ENCODE results near the gene EBF4. TPM values are rescaled to one million over a fixed set of nuclear protein-coding genes. Genes with fewer than 3 reads are reported as not detected.

Gene EBF4
- total RNA-seq, 4 donors from 2014 or later, result 1.1 to 6.0 (median 1.8) TPM

DNA sequence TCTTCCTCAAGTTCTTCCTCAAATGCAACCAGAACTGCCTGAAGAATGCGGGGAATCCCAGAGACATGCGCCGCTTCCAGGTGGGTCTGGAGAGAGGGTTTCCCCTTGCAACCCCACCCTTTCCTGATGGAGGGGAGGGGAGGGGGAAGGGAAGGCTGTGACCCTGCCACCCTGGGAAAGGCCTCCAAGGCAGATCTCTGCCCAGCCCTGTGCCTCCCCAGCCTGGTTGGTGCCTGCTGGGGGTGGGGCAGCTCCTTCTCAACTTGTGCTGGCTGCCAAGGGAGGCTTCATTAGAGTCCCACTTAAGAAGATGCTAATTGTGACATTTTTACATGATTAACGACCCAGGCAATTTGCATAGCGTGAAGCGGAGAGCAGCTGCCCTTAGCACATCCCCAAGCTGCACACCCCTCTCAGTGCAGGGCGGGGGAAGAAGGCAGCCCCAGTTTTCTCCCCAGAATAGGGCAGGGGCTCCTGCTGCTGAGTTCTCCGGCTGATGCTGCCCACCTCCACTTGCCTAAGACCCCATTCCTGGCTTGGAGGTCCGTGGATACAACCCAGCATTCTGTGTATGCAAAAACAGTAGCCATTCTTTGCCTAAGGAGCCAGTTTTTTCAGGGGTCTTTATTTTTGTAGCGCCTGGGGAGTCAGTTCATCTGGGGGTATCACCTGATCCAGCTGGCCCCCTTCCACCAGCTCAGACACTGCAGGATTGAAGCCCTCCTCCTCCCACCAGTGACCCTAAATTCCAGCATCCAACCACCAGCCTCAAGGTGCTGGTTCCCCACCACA lies 56.2 kb downstream of the EBF4 start:
- TF ChIP-seq, protein P1, sequence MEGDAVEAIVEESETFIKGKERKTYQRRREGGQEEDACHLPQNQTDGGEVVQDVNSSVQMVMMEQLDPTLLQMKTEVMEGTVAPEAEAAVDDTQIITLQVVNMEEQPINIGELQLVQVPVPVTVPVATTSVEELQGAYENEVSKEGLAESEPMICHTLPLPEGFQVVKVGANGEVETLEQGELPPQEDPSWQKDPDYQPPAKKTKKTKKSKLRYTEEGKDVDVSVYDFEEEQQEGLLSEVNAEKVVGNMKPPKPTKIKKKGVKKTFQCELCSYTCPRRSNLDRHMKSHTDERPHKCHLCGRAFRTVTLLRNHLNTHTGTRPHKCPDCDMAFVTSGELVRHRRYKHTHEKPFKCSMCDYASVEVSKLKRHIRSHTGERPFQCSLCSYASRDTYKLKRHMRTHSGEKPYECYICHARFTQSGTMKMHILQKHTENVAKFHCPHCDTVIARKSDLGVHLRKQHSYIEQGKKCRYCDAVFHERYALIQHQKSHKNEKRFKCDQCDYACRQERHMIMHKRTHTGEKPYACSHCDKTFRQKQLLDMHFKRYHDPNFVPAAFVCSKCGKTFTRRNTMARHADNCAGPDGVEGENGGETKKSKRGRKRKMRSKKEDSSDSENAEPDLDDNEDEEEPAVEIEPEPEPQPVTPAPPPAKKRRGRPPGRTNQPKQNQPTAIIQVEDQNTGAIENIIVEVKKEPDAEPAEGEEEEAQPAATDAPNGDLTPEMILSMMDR (IDR thresholded peaks at IDR 0.05; ENCODE audit: low read depth), result no peak

DNA sequence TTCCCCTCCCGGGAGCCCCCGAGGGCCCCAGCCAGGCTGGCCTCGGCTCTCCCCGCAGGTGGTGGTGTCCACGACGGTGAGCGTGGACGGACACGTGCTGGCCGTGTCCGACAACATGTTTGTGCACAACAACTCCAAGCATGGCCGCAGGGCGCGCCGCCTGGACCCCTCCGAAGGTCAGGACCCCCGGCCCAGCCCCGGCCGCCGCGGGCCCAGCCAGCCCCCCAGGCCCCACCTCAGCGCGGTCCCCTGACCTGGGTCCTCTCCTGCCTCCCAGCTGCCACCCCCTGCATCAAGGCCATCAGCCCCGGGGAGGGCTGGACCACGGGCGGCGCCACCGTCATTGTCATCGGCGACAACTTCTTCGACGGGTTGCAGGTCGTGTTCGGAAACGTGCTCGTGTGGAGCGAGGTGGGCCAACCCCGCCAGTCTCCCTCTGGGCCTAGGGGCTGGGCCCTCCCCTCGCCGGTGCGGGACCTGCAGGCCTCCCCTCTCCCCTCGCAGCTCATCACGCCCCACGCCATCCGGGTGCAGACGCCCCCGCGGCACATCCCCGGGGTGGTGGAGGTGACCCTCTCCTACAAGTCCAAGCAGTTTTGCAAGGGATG lies 56.9 kb downstream of the EBF4 start:
- TF ChIP-seq, protein P1 (IDR thresholded peaks at IDR 0.05; ENCODE audit: low read depth), result no peak

DNA sequence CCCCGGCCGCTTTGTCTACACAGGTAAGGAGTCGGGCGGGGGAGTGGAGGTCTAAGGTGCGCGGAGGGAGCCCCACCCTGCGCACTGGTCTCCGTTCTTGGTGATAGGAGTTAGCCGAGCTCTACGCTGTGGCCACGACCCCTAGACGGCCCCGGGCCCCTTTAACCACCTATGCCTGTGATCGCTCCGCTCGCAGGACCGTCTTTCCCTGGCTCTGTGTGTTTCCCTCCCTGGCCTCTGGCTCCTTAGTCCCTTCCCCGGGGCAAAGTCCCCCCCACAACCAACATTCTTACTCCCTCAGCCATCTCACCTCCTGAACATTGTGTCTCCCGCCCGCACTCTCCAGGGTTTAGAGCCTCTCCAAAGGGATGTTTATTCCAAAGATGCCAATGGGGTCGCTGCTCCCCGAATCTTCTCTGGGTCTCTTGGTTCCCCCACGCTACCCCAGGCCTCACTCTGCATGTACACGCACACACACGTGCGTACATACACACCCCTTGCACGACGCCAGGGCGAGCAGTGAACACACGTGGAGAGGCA lies 57.4 kb downstream of the EBF4 start:
- TF ChIP-seq, protein P1 (IDR thresholded peaks at IDR 0.05; ENCODE audit: low read depth), result no peak

DNA sequence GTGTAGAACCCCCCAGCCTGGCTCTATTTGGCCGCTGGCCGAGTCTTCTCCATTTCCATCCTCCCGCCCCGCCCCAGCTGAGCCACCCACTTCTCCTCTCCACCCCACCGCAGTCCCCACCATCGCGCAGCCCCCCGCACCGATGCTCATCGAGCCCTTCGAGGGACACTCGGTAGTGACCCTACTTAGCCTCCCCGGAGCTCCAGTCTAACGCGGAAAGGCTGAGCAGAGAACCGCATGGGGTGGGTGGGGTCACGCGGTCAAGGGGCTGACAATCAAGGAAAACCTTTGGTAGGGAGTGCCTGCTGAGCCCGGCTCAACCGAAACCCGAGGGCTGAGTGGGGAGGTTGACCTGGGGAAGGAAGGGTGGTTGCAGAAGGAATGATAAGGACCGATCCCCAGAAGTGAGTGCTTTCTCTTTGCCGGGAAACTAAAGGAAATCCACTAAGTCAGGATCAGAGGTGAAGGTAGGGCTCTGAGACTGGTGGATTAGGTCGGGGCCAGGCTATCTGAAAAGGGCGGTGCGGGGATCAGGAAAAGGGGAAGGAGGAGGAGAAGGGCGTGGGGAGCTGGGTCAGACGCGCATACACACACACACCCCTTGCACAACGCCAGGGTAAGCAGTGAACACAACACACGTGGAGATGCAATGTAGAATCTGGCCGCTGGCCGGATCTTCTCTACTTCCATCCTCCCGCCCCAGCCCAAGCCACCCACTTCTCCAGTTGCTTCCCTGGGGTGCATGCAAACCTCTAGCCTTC lies 58.1 kb downstream of the EBF4 start:
- TF ChIP-seq, protein P1 (IDR thresholded peaks at IDR 0.05; ENCODE audit: low read depth), result no peak

DNA sequence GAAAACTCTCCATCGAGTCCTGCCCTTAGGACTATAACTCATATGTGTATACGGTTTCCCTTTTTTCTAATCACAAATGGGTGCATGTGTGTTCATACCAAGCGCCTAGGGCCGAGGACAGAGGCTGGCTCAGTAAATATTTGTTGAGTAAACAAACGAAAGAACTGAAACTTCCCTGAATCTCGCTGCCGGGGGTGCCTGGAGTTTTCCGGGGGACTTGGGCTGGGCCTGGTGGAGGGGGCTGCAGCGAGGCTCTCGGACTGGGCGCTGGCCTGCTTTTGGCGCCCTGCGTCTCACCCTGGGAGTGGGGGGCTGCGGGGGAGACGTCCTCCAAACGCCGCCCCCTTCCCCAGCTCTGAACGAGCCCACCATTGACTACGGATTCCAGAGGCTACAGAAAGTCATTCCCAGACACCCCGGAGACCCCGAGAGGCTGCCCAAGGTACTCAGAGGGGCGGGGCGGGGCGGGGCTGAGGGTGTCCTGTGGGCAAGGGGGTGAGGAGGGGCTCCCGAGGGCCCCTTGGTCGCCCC lies 58.8 kb downstream of the EBF4 start:
- TF ChIP-seq, protein P1 (IDR thresholded peaks at IDR 0.05; ENCODE audit: low read depth), result no peak

DNA sequence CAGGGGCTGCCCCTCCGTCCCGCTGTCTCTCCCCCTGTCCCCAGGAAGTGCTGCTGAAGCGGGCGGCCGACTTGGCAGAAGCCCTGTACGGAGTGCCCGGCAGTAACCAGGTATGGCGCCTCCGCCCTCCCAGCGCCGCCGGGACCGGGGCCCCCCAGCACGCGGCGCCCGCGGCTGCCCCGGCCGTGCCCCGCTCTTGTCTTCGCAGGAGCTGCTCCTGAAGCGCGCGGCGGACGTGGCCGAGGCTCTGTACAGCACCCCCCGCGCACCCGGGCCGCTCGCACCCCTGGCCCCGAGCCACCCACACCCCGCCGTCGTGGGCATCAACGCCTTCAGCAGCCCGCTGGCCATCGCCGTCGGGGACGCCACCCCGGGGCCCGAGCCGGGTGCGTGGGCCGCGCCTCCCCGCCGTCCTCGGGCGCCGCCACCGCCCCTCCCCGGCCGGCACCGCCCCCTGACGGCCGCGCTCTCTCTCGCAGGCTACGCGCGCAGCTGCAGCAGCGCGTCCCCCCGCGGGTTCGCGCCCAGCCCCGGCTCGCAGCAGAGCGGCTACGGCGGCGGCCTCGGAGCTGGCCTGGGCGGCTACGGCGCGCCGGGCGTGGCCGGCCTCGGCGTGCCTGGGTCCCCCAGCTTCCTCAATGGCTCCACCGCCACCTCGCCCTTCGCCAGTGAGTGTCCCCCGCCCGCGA lies 59.4 kb downstream of the EBF4 start:
- TF ChIP-seq, protein P1 (IDR thresholded peaks at IDR 0.05; ENCODE audit: low read depth), result no peak
